ENCODE results near the gene WDR31. TPM values are rescaled to one million over a fixed set of nuclear protein-coding genes. Genes with fewer than 3 reads are reported as not detected.
A peak's percentile ranks its signal among the peaks of the same experiment; 100 is the strongest.

WDR31 gene
- total and polyA plus RNA-seq, 3 experiments from 2014 or later = 0.22 to 1.9 (median 1.3) TPM

- no peak overlapping the region for H3K27ac Mint-ChIP-seq
- H3K27me3 Mint-ChIP-seq = peaks cover 8 to 23% of the 10 kb centered on the region in 2 donors
- Histone ChIP-seq H3K27me3 (ENCODE audit: insufficient read depth, low read length, poor library complexity, severe bottlenecking) (no peaks in the 10 kb centered on the region), H3K4me3 (ENCODE audit: low read length) (no peak overlapping the region), H3K27ac (ENCODE audit: low read depth, low read length) (no peak overlapping the region), H3K4me1 (ENCODE audit: insufficient read depth, low read length) (no peaks in the 10 kb centered on the region), H3K9me3 (ENCODE audit: low read length) (no peaks in the 10 kb centered on the region), H3K36me3 (ENCODE audit: insufficient read depth, low read length) (no peaks in the 10 kb centered on the region)
- ChIA-PET POLR2A (no interaction called here), CTCF (interaction anchor here (1.9 kb wide), 1 partner anchor 348 kb away, joined by 7 read pairs; no protein-coding TSS in a partner anchor)
- H3K36me3 Mint-ChIP-seq = no peaks in the 10 kb centered on the region
- no peak overlapping the region for H3K4me3 Mint-ChIP-seq
- no peaks in the 10 kb centered on the region for H3K9me3 Mint-ChIP-seq
- DNase-seq = no peak
- no peaks in the 10 kb centered on the region for H3K4me1 Mint-ChIP-seq
Measured at GRCh38 chr9:113307396-113307975, 32.6 kb downstream of the WDR31 start.

- Histone ChIP-seq H3K4me3 (ENCODE audit: low read length) (no peak overlapping the region), H3K36me3 (ENCODE audit: insufficient read depth, low read length) (no peaks in the 10 kb centered on the region), H3K4me1 (ENCODE audit: insufficient read depth, low read length) (no peaks in the 10 kb centered on the region), H3K9me3 (ENCODE audit: low read length) (no peaks in the 10 kb centered on the region), H3K27ac (ENCODE audit: low read depth, low read length) (no peak overlapping the region), H3K27me3 (ENCODE audit: insufficient read depth, low read length, poor library complexity, severe bottlenecking) (no peaks in the 10 kb centered on the region)
- no peak overlapping the region for H3K27ac Mint-ChIP-seq
- H3K9me3 Mint-ChIP-seq = no peaks in the 10 kb centered on the region
- H3K27me3 Mint-ChIP-seq = peaks cover 8 to 29% of the 10 kb centered on the region in 2 donors
- ChIA-PET POLR2A (no interaction called here), CTCF (no interaction called here)
- no peak overlapping the region for H3K4me3 Mint-ChIP-seq
- no peaks in the 10 kb centered on the region for H3K4me1 Mint-ChIP-seq
- H3K36me3 Mint-ChIP-seq = peaks cover 0 to 2% (median 0%) of the 10 kb centered on the region in 3 donors
- no peak for DNase-seq
Measured at GRCh38 chr9:113306566-113306965, 33.5 kb downstream of the WDR31 start.

DNA sequence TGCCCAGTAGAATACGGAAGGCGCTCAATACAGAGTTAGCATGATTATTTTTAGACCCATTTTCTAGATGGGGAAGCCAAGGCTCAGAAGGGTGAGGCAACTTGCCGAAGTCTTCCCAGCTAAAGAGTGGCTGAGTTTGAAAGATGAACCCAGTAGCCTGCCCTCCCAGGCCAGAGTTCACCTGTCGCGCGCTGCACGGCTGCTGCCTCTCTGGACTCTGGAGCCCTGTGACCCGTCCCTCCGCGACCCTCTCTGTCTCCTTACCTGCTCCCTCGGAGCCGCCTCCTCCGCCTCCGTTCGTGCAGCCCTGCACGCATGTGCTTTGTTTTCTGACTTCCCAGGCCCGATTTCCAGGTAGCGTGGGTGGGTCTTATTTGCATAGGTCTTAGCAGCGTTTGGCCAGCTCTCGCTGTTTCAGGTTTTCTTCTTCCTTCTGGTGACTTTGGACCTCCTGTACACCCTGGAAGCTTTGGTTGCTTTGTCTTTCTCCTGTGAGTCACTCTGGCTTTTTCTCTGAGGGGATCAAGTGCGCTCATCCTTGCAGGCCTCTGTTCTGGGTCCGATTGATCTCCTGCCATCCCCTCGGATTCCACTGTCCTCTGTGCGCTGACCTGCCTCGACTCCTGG is 37.2 kb downstream of the WDR31 start, which contains the start of gene RNF183:
RNF183 (minus strand) TSS at position 585 of the 627 bp plus-strand sequence. CDS start 5,192 bp downstream, outside the sequence.
- Mint-ChIP-seq H3K4me1 (no peaks in the 10 kb centered on the region), H3K36me3 (peaks cover 0 to 2% (median 0%) of the 10 kb centered on the region in 3 donors), H3K27me3 (peaks cover 8 to 34% of the 10 kb centered on the region in 2 donors), H3K9me3 (no peaks in the 10 kb centered on the region), H3K4me3 (no peak within 1 kb of the TSS), H3K27ac (no peak within 1 kb of the TSS)
- H3K36me3 ChIP-seq (ENCODE audit: insufficient read depth, low read length) = no peaks in the 10 kb centered on the region
- H3K27me3 ChIP-seq (ENCODE audit: insufficient read depth, low read length, poor library complexity, severe bottlenecking) = no peaks in the 10 kb centered on the region
- no peak within 1 kb of the TSS for H3K27ac ChIP-seq (ENCODE audit: low read depth, low read length)
- H3K4me1 ChIP-seq (ENCODE audit: insufficient read depth, low read length) = no peaks in the 10 kb centered on the region
- no peak for DNase-seq
- ChIA-PET CTCF (no interaction called here), POLR2A (no interaction called here)
- no peak within 1 kb of the TSS for H3K4me3 ChIP-seq (ENCODE audit: low read length)
- H3K9me3 ChIP-seq (ENCODE audit: low read length) = no peaks in the 10 kb centered on the region

GRCh38 chr9:113301548-113301947 is 38.5 kb downstream of the WDR31 start:
- Mint-ChIP-seq H3K27me3 (peaks cover 8 to 25% of the 10 kb centered on the region in 2 donors), H3K27ac (no peak overlapping the region), H3K4me1 (no peaks in the 10 kb centered on the region), H3K9me3 (no peaks in the 10 kb centered on the region), H3K4me3 (no peak overlapping the region), H3K36me3 (peaks cover 0 to 2% (median 0%) of the 10 kb centered on the region in 3 donors)
- Histone ChIP-seq H3K27ac (ENCODE audit: low read depth, low read length) (no peak overlapping the region), H3K27me3 (ENCODE audit: insufficient read depth, low read length, poor library complexity, severe bottlenecking) (no peaks in the 10 kb centered on the region), H3K36me3 (ENCODE audit: insufficient read depth, low read length) (no peaks in the 10 kb centered on the region), H3K4me1 (ENCODE audit: insufficient read depth, low read length) (no peaks in the 10 kb centered on the region), H3K4me3 (ENCODE audit: low read length) (no peak overlapping the region), H3K9me3 (ENCODE audit: low read length) (no peaks in the 10 kb centered on the region)
- POLR2A ChIA-PET = no interaction called here
- no peak for DNase-seq
- CTCF ChIA-PET = no interaction called here

DNA sequence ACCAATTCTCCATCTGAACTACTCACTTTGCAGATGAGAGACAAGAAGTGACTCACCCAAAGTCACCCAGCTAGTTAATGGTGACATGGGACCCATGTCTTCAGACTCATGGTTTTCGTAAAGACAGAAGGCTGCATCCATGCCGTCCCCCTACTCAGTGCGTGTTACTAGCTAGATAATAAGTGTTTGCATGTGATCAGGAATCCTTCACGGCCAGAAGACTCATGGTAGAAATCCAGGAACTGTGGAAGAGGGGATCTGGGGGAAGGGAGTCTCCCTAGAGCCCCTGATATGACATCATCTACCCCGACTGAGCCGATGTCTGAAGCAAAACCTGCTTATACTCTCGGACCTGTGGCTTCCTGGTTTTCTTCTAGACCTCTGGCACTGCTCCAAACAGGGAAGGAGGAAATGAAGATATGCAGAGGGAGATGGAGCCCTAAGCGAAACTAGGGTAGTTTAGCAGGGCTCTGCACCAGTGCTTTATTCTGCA is 40.2 kb downstream of the WDR31 start:
- ChIA-PET CTCF (no interaction called here), POLR2A (no interaction called here)
- no peak overlapping the region for H3K27ac Mint-ChIP-seq

GRCh38 chr9:113298924-113299770 is 40.9 kb downstream of the WDR31 start:
- Histone ChIP-seq H3K27ac (ENCODE audit: low read depth, low read length) (no peak overlapping the region), H3K36me3 (ENCODE audit: insufficient read depth, low read length) (no peaks in the 10 kb centered on the region), H3K4me3 (ENCODE audit: low read length) (no peak overlapping the region), H3K27me3 (ENCODE audit: insufficient read depth, low read length, poor library complexity, severe bottlenecking) (no peaks in the 10 kb centered on the region), H3K4me1 (ENCODE audit: insufficient read depth, low read length) (no peaks in the 10 kb centered on the region), H3K9me3 (ENCODE audit: low read length) (no peaks in the 10 kb centered on the region)
- H3K4me1 Mint-ChIP-seq = no peaks in the 10 kb centered on the region
- H3K9me3 Mint-ChIP-seq = no peaks in the 10 kb centered on the region
- no peak for DNase-seq
- H3K36me3 Mint-ChIP-seq = peaks cover 0 to 2% (median 0%) of the 10 kb centered on the region in 3 donors
- ChIA-PET POLR2A (no interaction called here), CTCF (no interaction called here)
- peaks cover 0 to 19% of the 10 kb centered on the region in 2 donors for H3K27me3 Mint-ChIP-seq
- no peak overlapping the region for H3K4me3 Mint-ChIP-seq
- H3K27ac Mint-ChIP-seq = peak overlapping the region in 1 of 8 donors; percentile 60

More for the DNA sequence above, 40.2 kb downstream of the WDR31 start:
- no peaks in the 10 kb centered on the region for H3K9me3 ChIP-seq (ENCODE audit: low read length)
- Mint-ChIP-seq H3K27me3 (peaks cover 3 to 20% of the 10 kb centered on the region in 2 donors), H3K4me3 (no peak overlapping the region), H3K36me3 (peaks cover 0 to 2% (median 0%) of the 10 kb centered on the region in 3 donors), H3K9me3 (no peaks in the 10 kb centered on the region), H3K4me1 (no peaks in the 10 kb centered on the region)
- H3K27ac ChIP-seq (ENCODE audit: low read depth, low read length) = no peak overlapping the region
- H3K4me1 ChIP-seq (ENCODE audit: insufficient read depth, low read length) = no peaks in the 10 kb centered on the region
- H3K27me3 ChIP-seq (ENCODE audit: insufficient read depth, low read length, poor library complexity, severe bottlenecking) = no peaks in the 10 kb centered on the region
- DNase-seq = no peak
- H3K36me3 ChIP-seq (ENCODE audit: insufficient read depth, low read length) = no peaks in the 10 kb centered on the region
- H3K4me3 ChIP-seq (ENCODE audit: low read length) = no peak overlapping the region

DNA sequence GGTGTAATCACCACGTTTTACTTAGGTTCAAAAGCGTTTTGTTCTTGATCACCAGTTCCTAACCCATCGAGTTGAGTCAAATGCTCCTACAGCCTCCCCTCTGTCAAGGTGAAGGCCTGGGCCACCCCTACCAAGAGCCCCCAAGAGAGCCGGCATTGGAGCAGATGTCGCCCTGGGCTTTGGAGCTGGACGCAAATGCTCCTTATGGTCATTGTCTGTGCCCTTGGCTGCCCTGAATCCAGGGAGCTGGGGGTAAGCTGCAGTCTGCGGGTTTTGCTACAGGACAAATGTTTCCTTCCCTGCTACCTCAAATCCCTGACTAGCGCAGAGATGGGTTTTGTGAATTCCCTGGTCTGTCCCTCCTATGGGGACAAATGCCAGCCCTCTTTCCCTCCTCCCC is 41.8 kb downstream of the WDR31 start:
- Histone ChIP-seq H3K4me1 (ENCODE audit: insufficient read depth, low read length) (no peaks in the 10 kb centered on the region), H3K4me3 (ENCODE audit: low read length) (no peak overlapping the region), H3K9me3 (ENCODE audit: low read length) (no peaks in the 10 kb centered on the region), H3K27me3 (ENCODE audit: insufficient read depth, low read length, poor library complexity, severe bottlenecking) (no peaks in the 10 kb centered on the region), H3K36me3 (ENCODE audit: insufficient read depth, low read length) (peaks cover 3% of the 10 kb centered on the region), H3K27ac (ENCODE audit: low read depth, low read length) (no peak overlapping the region)
- no peak for DNase-seq
- CTCF ChIA-PET = no interaction called here
- Mint-ChIP-seq H3K4me3 (no peak overlapping the region), H3K36me3 (peaks cover 0 to 5% (median 2%) of the 10 kb centered on the region in 3 donors), H3K27me3 (peaks cover 0 to 16% of the 10 kb centered on the region in 2 donors), H3K4me1 (no peaks in the 10 kb centered on the region), H3K9me3 (no peaks in the 10 kb centered on the region), H3K27ac (no peak overlapping the region)
- POLR2A ChIA-PET = no interaction called here
